HCT116 (cell line): ENCODE results near the gene SLC41A2. TPM values are rescaled to one million over a fixed set of nuclear protein-coding genes. Genes with fewer than 3 reads are reported as not detected.

Source experiments
- ATAC-seq: fragments of 200-7000 bp; cut with Tn5 transposase; 2 replicates; pipeline ENCODE4 v1.9.1; 2020; ENCODE audit warnings: mild to moderate bottlenecking, moderate library complexity
- BruUV-seq: library from RNA; stranded (reverse); fragments of 400-500 nt; replicated peaks from 2 replicates; lab custom pipeline; 2021; lab: Mats Ljungman, UMichigan
- CTCF ChIA-PET: fragments of 300-600 bp; sonication (Branson Sonifier 250); formaldehyde crosslinking; loops from one replicate; lab custom pipeline; 2021; ENCODE audit warnings: antibody characterized with exemption; lab: Charles Lee
- POLR2A ChIA-PET: fragments of 300-600, 350-600 bp; sonication (Branson Sonifier 250); formaldehyde crosslinking; loops from one replicate; lab custom pipeline; 2021; ENCODE audit warnings: antibody characterized with exemption; lab: Charles Lee
- RAD21 ChIA-PET, 2 experiments: fragments of 300-600 bp; sonication (Branson Sonifier 250); formaldehyde crosslinking; loops; one replicate each; lab custom pipeline; 2023; ENCODE audit warnings: low total read pairs in 2 of 2; ENCODE audit not compliant: uncharacterized antibody in 2 of 2, unreplicated experiment in 2 of 2, low non-redundant PET in 1 of 2; lab: Charles Lee
- DNase-seq: peaks from one replicate; pipeline ENCODE4 v3.0.0-alpha.2; 2010; ENCODE audit warnings: low read depth, low spot score
- H2AFZ ChIP-seq: fragments of 200-600 bp; shearing (Covaris generic), sonication (generic); 2 replicates; pipeline ENCODE4 v1.6.1; 2017; ENCODE audit warnings: low read depth, mixed run types, mixed read lengths, antibody characterized with exemption, low read length; ENCODE audit not compliant: poor library complexity, severe bottlenecking
- H3K27ac ChIP-seq: 2 replicates; pipeline ENCODE4 v1.5.1; 2012; ENCODE audit warnings: low read depth, low read length
- H3K27me3 ChIP-seq: fragments of 200-600 bp; sonication (generic); 2 replicates; pipeline ENCODE4 v1.6.1; 2016; ENCODE audit warnings: mixed run types, low read length, mixed read lengths; ENCODE audit not compliant: insufficient read depth
- H3K36me3 ChIP-seq, 2 experiments: fragments of 200-500 bp in 1 of 2; fragments of 200-600 bp in 1 of 2; sonication (Bioruptor generic) in 1 of 2; sonication (generic) in 1 of 2; 2 replicates each; pipeline versions ENCODE4 v1.5.1 to v1.6.1; 2014 to 2016; ENCODE audit warnings: low read length in 2 of 2, inconsistent platforms in 1 of 2, mixed read lengths in 1 of 2, mixed run types in 1 of 2; ENCODE audit not compliant: insufficient read depth in 2 of 2, control insufficient read depth in 1 of 2
- H3K4me1 ChIP-seq, 2 experiments: fragments of 200-600 bp in 1 of 2; sonication (generic) in 1 of 2; 2 replicates each; pipeline versions ENCODE4 v1.5.1 to v1.6.1; 2012 to 2017; ENCODE audit warnings: low read length in 2 of 2, inconsistent platforms in 1 of 2, mild to moderate bottlenecking in 1 of 2, mixed read lengths in 1 of 2, mixed run types in 1 of 2, moderate library complexity in 1 of 2; ENCODE audit not compliant: insufficient read depth in 2 of 2, control insufficient read depth in 1 of 2
- H3K4me2 ChIP-seq: fragments of 200-600 bp; sonication (generic); 2 replicates; pipeline ENCODE4 v1.6.1; 2017; ENCODE audit warnings: mixed run types, low read length, mixed read lengths
- H3K4me3 ChIP-seq, 2 experiments: fragments of 200-600 bp in 1 of 2; sonication (generic) in 1 of 2; replicated peaks in 1 of 2; 2 replicates each; pipeline ENCODE4 v1.5.1; 2011 to 2016; ENCODE audit warnings: low read length in 2 of 2, control low read depth in 1 of 2, low read depth in 1 of 2, mild to moderate bottlenecking in 1 of 2, mixed read lengths in 1 of 2, mixed run types in 1 of 2
- H3K79me2 ChIP-seq: fragments of 200-600 bp; sonication (generic); 2 replicates; pipeline ENCODE4 v1.6.1; 2017; ENCODE audit warnings: mild to moderate bottlenecking, mixed run types, low read length, moderate library complexity, mixed read lengths; ENCODE audit not compliant: insufficient read depth
- H3K9ac ChIP-seq: fragments of 200-600 bp; sonication (generic); 2 replicates; pipeline ENCODE4 v1.6.1; 2016; ENCODE audit warnings: low read length, mixed read lengths
- H3K9me2 ChIP-seq: fragments of 200-600 bp; sonication (generic), shearing (Covaris generic); 2 replicates; pipeline ENCODE4 v1.6.1; 2017; ENCODE audit warnings: mixed run types, mild to moderate bottlenecking, moderate library complexity; ENCODE audit not compliant: insufficient read depth
- H3K9me3 ChIP-seq, 2 experiments: fragments of 200-500 bp in 1 of 2; fragments of 200-600 bp in 1 of 2; sonication (Bioruptor generic) in 1 of 2; sonication (generic) in 1 of 2; 2 replicates each; pipeline ENCODE4 v1.6.1; 2014 to 2017; ENCODE audit warnings: low read length in 2 of 2, mixed read lengths in 2 of 2, inconsistent platforms in 1 of 2, low read depth in 1 of 2, mild to moderate bottlenecking in 1 of 2, mixed run types in 1 of 2, moderate library complexity in 1 of 2; ENCODE audit not compliant: control insufficient read depth in 1 of 2, insufficient read depth in 1 of 2
- H4K20me1 ChIP-seq: fragments of 200-600 bp; sonication (generic), shearing (Covaris generic); 2 replicates; pipeline ENCODE4 v1.6.1; 2017; ENCODE audit warnings: mixed run types, mild to moderate bottlenecking, moderate library complexity; ENCODE audit not compliant: insufficient read depth
- EGR1 ChIP-seq: IDR thresholded peaks from 2 replicates; pipeline ENCODE4 v1.6.1; 2012; ENCODE audit warnings: low read depth
- ELF1 ChIP-seq: IDR thresholded peaks from 2 replicates; pipeline ENCODE4 v1.6.1; 2012; ENCODE audit warnings: low read depth, borderline replicate concordance
- FOSL1 ChIP-seq: IDR thresholded peaks from 2 replicates; pipeline ENCODE4 v1.6.1; 2012; ENCODE audit warnings: low read depth
- JUND ChIP-seq: IDR thresholded peaks from 2 replicates; pipeline ENCODE4 v1.6.1; 2012
- POLR2AphosphoS5 ChIP-seq: IDR thresholded peaks from 2 replicates; pipeline ENCODE4 v1.6.1; 2011; ENCODE audit warnings: mild to moderate bottlenecking, low read depth, low read length, moderate library complexity
- RAD21 ChIP-seq: IDR thresholded peaks from 2 replicates; pipeline ENCODE4 v1.6.1; 2012; ENCODE audit warnings: low read depth, mild to moderate bottlenecking
- SIN3A ChIP-seq: IDR thresholded peaks from 2 replicates; pipeline ENCODE4 v1.6.1; 2012; ENCODE audit warnings: low read depth
- TCF7L2 ChIP-seq: IDR thresholded peaks from 2 replicates; pipeline ENCODE4 v1.7.0; 2011; ENCODE audit warnings: borderline replicate concordance, inconsistent platforms; ENCODE audit not compliant: insufficient read depth, insufficient read length; ENCODE audit errors: extremely low read depth
- YY1 ChIP-seq: IDR thresholded peaks from 2 replicates; pipeline ENCODE4 v1.6.1; 2011; ENCODE audit warnings: low read length, low read depth, moderate library complexity, mild to moderate bottlenecking; ENCODE audit not compliant: insufficient replicate concordance; ENCODE audit errors: extremely low read depth
- ZNF274 ChIP-seq: fragments of 200-500 bp; sonication (Bioruptor generic); IDR thresholded peaks from 2 replicates; pipeline ENCODE4 v1.6.1; 2014; ENCODE audit warnings: mild to moderate bottlenecking, low read depth, low read length, inconsistent platforms
- intact Hi-C: fragments of 100-400 bp; cut with micrococcal nuclease; formaldehyde crosslinking; loops from 2 replicates; pipeline ENCODE4 v1.10.0; 2022
- total RNA-seq: library from RNA; stranded (reverse); gene quantifications from one replicate; pipeline ENCODE4 v1.2.1, GENCODE V29; 2021; ENCODE audit not compliant: unreplicated experiment
- TF ChIP-seq, protein P1 (sequence below): IDR thresholded peaks from 2 replicates; pipeline ENCODE4 v1.6.1; 2011; ENCODE audit warnings: mild to moderate bottlenecking, low read length, moderate library complexity; ENCODE audit not compliant: insufficient replicate concordance; ENCODE audit errors: extremely low read depth
- TF ChIP-seq, protein P2 (sequence below): IDR thresholded peaks from 2 replicates; pipeline ENCODE4 v1.6.1; 2012; ENCODE audit warnings: low read depth

SLC41A2 gene
- total RNA-seq, 1 experiment from 2014 or later, result 12.5 TPM

GRCh38 chr12:104929368-104929767 is 28.7 kb downstream of the SLC41A2 start:
- H3K27me3 ChIP-seq, result no peaks in the 10 kb centered on the region
- intact Hi-C loops, result no loop called here
- CTCF ChIA-PET, result no interaction called here
- POLR2A ChIA-PET, result no interaction called here
- H3K9me2 ChIP-seq, result no peaks in the 10 kb centered on the region
- BruUV-seq, result no TSS peak
- H2AFZ ChIP-seq, result no peak overlapping the region
- H3K9me3 ChIP-seq, result no peaks in the 10 kb centered on the region
- no peak overlapping the region for H3K9ac ChIP-seq
- H3K27ac ChIP-seq, result no peak overlapping the region
- no peaks in the 10 kb centered on the region for H3K79me2 ChIP-seq
- TF ChIP-seq RAD21 (no peak), ZNF274 (no peak), FOSL1 (no peak), YY1 (no peak), EGR1 (no peak), SIN3A (no peak)
- TF ChIP-seq, protein P1, sequence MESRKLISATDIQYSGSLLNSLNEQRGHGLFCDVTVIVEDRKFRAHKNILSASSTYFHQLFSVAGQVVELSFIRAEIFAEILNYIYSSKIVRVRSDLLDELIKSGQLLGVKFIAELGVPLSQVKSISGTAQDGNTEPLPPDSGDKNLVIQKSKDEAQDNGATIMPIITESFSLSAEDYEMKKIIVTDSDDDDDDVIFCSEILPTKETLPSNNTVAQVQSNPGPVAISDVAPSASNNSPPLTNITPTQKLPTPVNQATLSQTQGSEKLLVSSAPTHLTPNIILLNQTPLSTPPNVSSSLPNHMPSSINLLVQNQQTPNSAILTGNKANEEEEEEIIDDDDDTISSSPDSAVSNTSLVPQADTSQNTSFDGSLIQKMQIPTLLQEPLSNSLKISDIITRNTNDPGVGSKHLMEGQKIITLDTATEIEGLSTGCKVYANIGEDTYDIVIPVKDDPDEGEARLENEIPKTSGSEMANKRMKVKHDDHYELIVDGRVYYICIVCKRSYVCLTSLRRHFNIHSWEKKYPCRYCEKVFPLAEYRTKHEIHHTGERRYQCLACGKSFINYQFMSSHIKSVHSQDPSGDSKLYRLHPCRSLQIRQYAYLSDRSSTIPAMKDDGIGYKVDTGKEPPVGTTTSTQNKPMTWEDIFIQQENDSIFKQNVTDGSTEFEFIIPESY, result no peak
- H3K36me3 ChIP-seq, result no peaks in the 10 kb centered on the region
- RAD21 ChIA-PET, result no interaction called here
- H4K20me1 ChIP-seq, result no peaks in the 10 kb centered on the region
- no peaks in the 10 kb centered on the region for H3K4me1 ChIP-seq
- no peak for DNase-seq
- no peak for ATAC-seq
- no peak overlapping the region for H3K4me3 ChIP-seq
- H3K4me2 ChIP-seq, result no peak overlapping the region

DNA sequence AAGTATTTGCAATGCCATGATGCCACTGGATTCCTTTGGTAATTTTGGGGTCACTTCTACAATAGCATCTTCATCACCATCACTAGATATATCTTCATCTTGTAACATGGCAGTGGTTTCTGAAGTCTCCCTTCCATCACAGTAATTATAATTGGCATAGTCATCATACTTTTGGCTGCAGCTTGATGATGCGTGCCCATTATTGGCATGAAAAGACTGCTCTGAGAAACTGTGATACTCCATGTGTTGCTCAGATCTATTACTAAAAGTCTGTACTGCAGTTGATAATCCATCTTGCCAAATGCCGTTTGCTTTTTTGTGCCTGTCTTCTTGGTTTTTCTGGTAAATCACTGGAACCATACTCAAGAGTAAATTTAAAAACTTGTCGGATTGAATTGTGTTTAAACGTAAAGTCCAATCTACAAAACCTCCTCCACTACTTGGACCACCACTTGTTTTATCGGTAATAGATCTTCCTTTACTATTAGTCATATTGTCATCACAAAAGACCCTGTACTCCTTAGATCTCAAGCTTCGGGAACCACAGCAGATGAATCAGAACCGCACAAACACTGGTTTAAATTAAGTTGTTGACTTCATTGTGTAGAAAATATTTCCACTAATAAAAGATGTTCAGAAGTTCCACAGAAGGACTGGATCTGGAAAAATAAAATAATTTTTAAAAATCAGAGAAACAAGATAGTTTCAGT is 29.9 kb downstream of the SLC41A2 start:
- H3K4me3 ChIP-seq, result no peak overlapping the region
- H3K27me3 ChIP-seq, result no peaks in the 10 kb centered on the region
- H3K9me3 ChIP-seq, result no peaks in the 10 kb centered on the region
- no peaks in the 10 kb centered on the region for H3K36me3 ChIP-seq
- H3K9ac ChIP-seq, result no peak overlapping the region
- ATAC-seq (no peak), DNase-seq (no peak)
- intact Hi-C loops, result no loop called here
- no peaks in the 10 kb centered on the region for H4K20me1 ChIP-seq
- no peaks in the 10 kb centered on the region for H3K4me1 ChIP-seq
- H3K4me2 ChIP-seq, result no peak overlapping the region
- no peaks in the 10 kb centered on the region for H3K9me2 ChIP-seq
- ChIA-PET RAD21 (no interaction called here), CTCF (no interaction called here), POLR2A (no interaction called here)
- H2AFZ ChIP-seq, result no peak overlapping the region
- TSS peak; percentile 52 for BruUV-seq
- no peak overlapping the region for H3K27ac ChIP-seq
- H3K79me2 ChIP-seq, result no peaks in the 10 kb centered on the region
- TF ChIP-seq JUND (no peak), POLR2AphosphoS5 (no peak), ELF1 (no peak), TCF7L2 (no peak)
- TF ChIP-seq, protein P1, result no peak
- TF ChIP-seq, protein P2, sequence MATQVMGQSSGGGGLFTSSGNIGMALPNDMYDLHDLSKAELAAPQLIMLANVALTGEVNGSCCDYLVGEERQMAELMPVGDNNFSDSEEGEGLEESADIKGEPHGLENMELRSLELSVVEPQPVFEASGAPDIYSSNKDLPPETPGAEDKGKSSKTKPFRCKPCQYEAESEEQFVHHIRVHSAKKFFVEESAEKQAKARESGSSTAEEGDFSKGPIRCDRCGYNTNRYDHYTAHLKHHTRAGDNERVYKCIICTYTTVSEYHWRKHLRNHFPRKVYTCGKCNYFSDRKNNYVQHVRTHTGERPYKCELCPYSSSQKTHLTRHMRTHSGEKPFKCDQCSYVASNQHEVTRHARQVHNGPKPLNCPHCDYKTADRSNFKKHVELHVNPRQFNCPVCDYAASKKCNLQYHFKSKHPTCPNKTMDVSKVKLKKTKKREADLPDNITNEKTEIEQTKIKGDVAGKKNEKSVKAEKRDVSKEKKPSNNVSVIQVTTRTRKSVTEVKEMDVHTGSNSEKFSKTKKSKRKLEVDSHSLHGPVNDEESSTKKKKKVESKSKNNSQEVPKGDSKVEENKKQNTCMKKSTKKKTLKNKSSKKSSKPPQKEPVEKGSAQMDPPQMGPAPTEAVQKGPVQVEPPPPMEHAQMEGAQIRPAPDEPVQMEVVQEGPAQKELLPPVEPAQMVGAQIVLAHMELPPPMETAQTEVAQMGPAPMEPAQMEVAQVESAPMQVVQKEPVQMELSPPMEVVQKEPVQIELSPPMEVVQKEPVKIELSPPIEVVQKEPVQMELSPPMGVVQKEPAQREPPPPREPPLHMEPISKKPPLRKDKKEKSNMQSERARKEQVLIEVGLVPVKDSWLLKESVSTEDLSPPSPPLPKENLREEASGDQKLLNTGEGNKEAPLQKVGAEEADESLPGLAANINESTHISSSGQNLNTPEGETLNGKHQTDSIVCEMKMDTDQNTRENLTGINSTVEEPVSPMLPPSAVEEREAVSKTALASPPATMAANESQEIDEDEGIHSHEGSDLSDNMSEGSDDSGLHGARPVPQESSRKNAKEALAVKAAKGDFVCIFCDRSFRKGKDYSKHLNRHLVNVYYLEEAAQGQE, result no peak
